Measurements from ENCODE around the gene VGLL4.
"Not testable (repeated sequence)": the region's sequence is repeated elsewhere in the genome, so short reads cannot be mapped to it uniquely, and the experiment has no call there.

Gene VGLL4

DNA sequence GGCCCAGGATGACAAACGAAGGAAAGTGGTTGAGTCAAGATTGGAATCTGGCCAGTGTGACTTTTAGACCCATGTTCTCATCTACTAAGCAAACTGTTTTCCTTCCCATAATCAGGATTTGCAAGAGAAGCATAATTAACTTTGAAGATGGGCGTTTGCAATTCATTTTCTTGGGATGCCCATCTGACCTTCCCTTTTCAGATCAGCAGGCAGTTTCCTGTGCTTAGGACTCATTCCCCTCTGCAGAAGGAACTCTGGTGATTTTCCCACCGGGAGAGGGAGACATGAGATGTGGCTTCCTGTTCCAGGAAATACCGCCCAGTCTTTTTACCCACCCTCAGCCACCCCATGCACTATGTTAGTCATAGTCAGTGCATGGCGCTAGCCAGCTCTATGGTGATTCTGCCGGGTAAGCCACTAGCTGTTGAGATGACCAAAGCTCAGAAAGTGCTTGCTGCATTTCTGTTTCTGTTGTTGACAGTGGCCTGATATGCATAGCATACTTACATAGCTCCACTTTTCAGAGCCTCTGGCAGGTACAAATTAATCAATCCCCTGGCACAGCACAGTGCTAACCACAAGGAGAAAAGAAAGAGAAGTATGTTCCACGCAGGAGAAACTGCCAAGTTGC lies 129.4 kb downstream of the VGLL4 start:
- no peak overlapping the region for H2AFZ ChIP-seq
- H3K79me2 ChIP-seq, result no peaks in the 10 kb centered on the region
- no peaks in the 10 kb centered on the region for H3K27me3 ChIP-seq (ENCODE audit: control insufficient read depth, insufficient read depth, low read length)
- no peak overlapping the region for H3K4me2 ChIP-seq (ENCODE audit: low read length)
- peaks cover 12% of the 10 kb centered on the region for H3K4me1 ChIP-seq
- H3K27ac ChIP-seq, result peak overlapping the region; percentile 24
- no peak overlapping the region for H3K4me3 ChIP-seq (ENCODE audit: low read depth, low read length)
- TF ChIP-seq CTCF (IDR thresholded peaks at IDR 0.05), result no peak
- no peaks in the 10 kb centered on the region for H3K36me3 ChIP-seq (ENCODE audit: control insufficient read depth, insufficient read depth, low read length)
- H3K9ac ChIP-seq, result no peak overlapping the region
- H3K9me3 ChIP-seq (ENCODE audit: control insufficient read depth, low read length), result no peaks in the 10 kb centered on the region

- Histone ChIP-seq H3K4me2 (ENCODE audit: low read length) (no peak overlapping the region), H3K36me3 (ENCODE audit: control insufficient read depth, insufficient read depth, low read length) (no peaks in the 10 kb centered on the region), H3K79me2 (no peaks in the 10 kb centered on the region), H3K9me3 (ENCODE audit: control insufficient read depth, low read length) (no peaks in the 10 kb centered on the region), H3K4me3 (ENCODE audit: low read depth, low read length) (no peak overlapping the region), H3K4me1 (peaks cover 17% of the 10 kb centered on the region), H2AFZ (no peak overlapping the region), H3K9ac (no peak overlapping the region), H3K27ac (peak overlapping the region; percentile 24), H3K27me3 (ENCODE audit: control insufficient read depth, insufficient read depth, low read length) (no peaks in the 10 kb centered on the region)
- no peak for TF ChIP-seq CTCF (IDR thresholded peaks at IDR 0.05)
Measured at GRCh38 chr3:11513817-11514135, 129.9 kb downstream of the VGLL4 start.

GRCh38 chr3:11513125-11513816 lies 130.4 kb downstream of the VGLL4 start:
- not testable (repeated sequence) for H3K4me3 ChIP-seq (ENCODE audit: low read depth, low read length); H3K27me3 ChIP-seq (ENCODE audit: control insufficient read depth, insufficient read depth, low read length); H3K9me3 ChIP-seq (ENCODE audit: control insufficient read depth, low read length); H3K36me3 ChIP-seq (ENCODE audit: control insufficient read depth, insufficient read depth, low read length); H3K4me2 ChIP-seq (ENCODE audit: low read length); H3K9ac ChIP-seq; H2AFZ ChIP-seq; H3K79me2 ChIP-seq
- Histone ChIP-seq H3K4me1 (peaks cover 22% of the 10 kb centered on the region), H3K27ac (peak overlapping the region; percentile 24)

DNA sequence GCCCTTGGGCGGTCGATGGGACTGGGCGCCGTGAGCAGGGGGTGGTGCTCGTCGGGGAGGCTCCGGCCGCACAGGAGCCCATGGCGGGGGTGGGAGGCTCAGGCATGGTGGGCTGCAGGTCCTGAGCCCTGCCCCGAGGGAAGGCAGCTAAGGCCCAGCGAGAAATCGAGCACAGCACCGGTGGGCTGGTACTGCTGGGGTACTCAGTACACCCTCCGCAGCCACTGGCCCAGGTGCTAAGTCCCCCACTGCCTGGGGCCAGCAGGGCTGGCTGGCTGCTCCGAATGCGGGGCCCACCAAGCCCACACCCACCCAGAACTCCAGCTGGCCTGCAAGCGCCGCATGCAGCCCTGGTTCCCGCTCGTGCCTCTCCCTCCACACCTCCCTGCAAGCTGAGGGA lies 132.1 kb downstream of the VGLL4 start:
- H3K4me3 ChIP-seq (ENCODE audit: low read depth, low read length); H3K79me2 ChIP-seq; H3K9ac ChIP-seq; H3K36me3 ChIP-seq (ENCODE audit: control insufficient read depth, insufficient read depth, low read length); H3K4me2 ChIP-seq (ENCODE audit: low read length); H3K27ac ChIP-seq; H3K9me3 ChIP-seq (ENCODE audit: control insufficient read depth, low read length); H2AFZ ChIP-seq; H3K27me3 ChIP-seq (ENCODE audit: control insufficient read depth, insufficient read depth, low read length): not testable (repeated sequence)
- H3K4me1 ChIP-seq, result peaks cover 25% of the 10 kb centered on the region

- Histone ChIP-seq H3K4me1 (peaks cover 25% of the 10 kb centered on the region), H3K27me3 (ENCODE audit: control insufficient read depth, insufficient read depth, low read length) (no peaks in the 10 kb centered on the region), H3K36me3 (ENCODE audit: control insufficient read depth, insufficient read depth, low read length) (no peaks in the 10 kb centered on the region), H3K9me3 (ENCODE audit: control insufficient read depth, low read length) (no peaks in the 10 kb centered on the region), H2AFZ (peak overlapping the region; percentile 77), H3K27ac (peak overlapping the region; percentile 69), H3K79me2 (no peaks in the 10 kb centered on the region), H3K4me3 (ENCODE audit: low read depth, low read length) (no peak overlapping the region), H3K9ac (no peak overlapping the region), H3K4me2 (ENCODE audit: low read length) (no peak overlapping the region)
- no peak for TF ChIP-seq CTCF (IDR thresholded peaks at IDR 0.05)
Measured at GRCh38 chr3:11510356-11510755, 133.4 kb downstream of the VGLL4 start.

DNA sequence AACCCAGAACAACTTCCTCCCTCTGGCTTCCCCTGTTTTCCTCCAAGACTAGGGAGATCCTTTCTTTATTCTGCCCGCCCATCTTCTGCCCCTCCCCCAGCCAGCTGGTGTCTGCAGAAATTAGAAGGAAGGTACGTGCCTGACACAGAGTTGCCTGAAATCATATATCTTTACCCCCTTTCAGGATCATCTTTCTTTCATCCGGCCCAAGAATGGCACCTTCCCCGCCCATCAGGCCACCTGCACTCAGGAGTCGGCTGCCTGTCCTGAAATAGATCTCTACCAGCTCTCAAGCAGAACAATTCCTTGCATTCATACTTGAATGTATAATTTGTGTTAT lies 133.7 kb downstream of the VGLL4 start:
- H3K4me1 ChIP-seq, result peaks cover 25% of the 10 kb centered on the region
- no peak overlapping the region for H3K9ac ChIP-seq
- no peaks in the 10 kb centered on the region for H3K9me3 ChIP-seq (ENCODE audit: control insufficient read depth, low read length)
- no peaks in the 10 kb centered on the region for H3K79me2 ChIP-seq
- no peaks in the 10 kb centered on the region for H3K36me3 ChIP-seq (ENCODE audit: control insufficient read depth, insufficient read depth, low read length)
- TF ChIP-seq CTCF (IDR thresholded peaks at IDR 0.05), result no peak
- H3K4me2 ChIP-seq (ENCODE audit: low read length), result peak overlapping the region; percentile 57
- H2AFZ ChIP-seq, result peak overlapping the region; percentile 77
- peak overlapping the region; percentile 69 for H3K27ac ChIP-seq
- peak overlapping the region; percentile 17 for H3K4me3 ChIP-seq (ENCODE audit: low read depth, low read length)
- H3K27me3 ChIP-seq (ENCODE audit: control insufficient read depth, insufficient read depth, low read length), result no peaks in the 10 kb centered on the region
